ENCODE measurements around the gene TCEAL8. TPM values are rescaled to one million over a fixed set of nuclear protein-coding genes. Genes with fewer than 3 reads are reported as not detected.

TCEAL8 gene
- total and polyA plus RNA-seq, 2 of the 8 experiments (the other 6 are each of a cell fraction or from before 2014, with no cell fraction given), result 47.2 to 82.2 TPM

DNA sequence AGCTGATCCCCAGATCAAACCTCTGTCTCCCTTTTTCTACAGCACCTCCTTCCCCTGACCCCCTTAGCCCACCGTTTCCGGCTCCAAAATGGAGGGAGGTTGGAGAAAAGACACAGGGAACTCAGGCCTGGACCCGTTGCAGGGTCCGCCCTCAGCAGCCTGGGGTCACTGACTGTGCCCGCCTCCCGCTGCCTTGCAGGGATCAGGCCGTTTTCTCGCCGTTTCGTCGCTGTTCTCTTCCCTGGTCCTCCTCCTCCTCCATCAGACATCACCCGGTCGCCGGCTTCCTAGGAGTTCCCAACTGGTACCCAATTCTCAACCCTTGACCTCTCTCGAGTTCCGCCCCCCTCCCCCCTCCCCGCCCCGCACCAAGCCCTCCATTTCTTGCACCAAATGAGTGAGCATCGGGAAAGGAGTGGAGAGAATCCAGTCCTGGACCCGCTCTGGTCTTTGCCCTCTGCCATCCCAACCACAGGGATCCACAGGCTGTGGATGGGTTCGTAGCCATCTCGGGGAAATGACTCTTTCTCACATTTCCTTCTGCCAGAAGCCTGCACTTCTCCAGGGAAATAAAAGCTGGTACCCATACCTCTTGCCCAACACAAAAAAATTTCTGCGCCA, 21.1 kb upstream of the TCEAL8 start:
- Histone ChIP-seq H2BK5ac (ENCODE audit: low read depth, low read length) (no peak overlapping the region), H3K36me3 (ENCODE audit: control insufficient read depth in 2 of 4, insufficient read depth in 4 of 4, low read length in 3 of 4) (no peaks in the 10 kb centered on the region), H2BK20ac (ENCODE audit: low read length) (no peak overlapping the region), H4K91ac (replicated peaks; ENCODE audit: insufficient read length, low read length) (no peak overlapping the region), H4K20me1 (replicated peaks in 1 of 2; ENCODE audit: control insufficient read depth in 1 of 2, insufficient read depth in 2 of 2, low read length in 2 of 2) (no peaks in the 10 kb centered on the region), H3K4me3 (ENCODE audit: extremely low read depth in 1 of 4, insufficient read depth in 2 of 4, low read depth in 3 of 4, low read length in 4 of 4) (peak overlapping the region in 2 of 4 experiments; percentile 22 to 32; a peak in 3 of 8 replicates), H2BK12ac (ENCODE audit: low read depth, low read length) (no peak overlapping the region), H3K23me2 (ENCODE audit: low read depth, low read length) (peaks cover 3% of the 10 kb centered on the region; the same call in 1 of the 2 replicates), H4K8ac (ENCODE audit: extremely low read depth, insufficient read depth, low read length) (no peak overlapping the region), H3K79me2 (ENCODE audit: control insufficient read depth in 1 of 2, insufficient read depth in 2 of 2, low read length in 2 of 2) (no peaks in the 10 kb centered on the region), H3K27ac (ENCODE audit: low read depth, low read length) (no peak overlapping the region), H3K4me2 (ENCODE audit: insufficient read depth in 1 of 2, low read depth in 2 of 2, low read length in 2 of 2) (peak overlapping the region; percentile 28 to 66), H3K79me1 (ENCODE audit: low read depth, low read length) (no peaks in the 10 kb centered on the region), H3K23ac (ENCODE audit: insufficient read length) (no peak overlapping the region), H3K4ac (replicated peaks; ENCODE audit: insufficient read length, low read depth, low read length) (no peak overlapping the region), H2AK5ac (ENCODE audit: low read depth, low read length) (no peak overlapping the region), H3K4me1 (replicated peaks in 1 of 4; ENCODE audit: control insufficient read depth in 3 of 4, insufficient read depth in 4 of 4, low read length in 3 of 4) (no peaks in the 10 kb centered on the region), H3K27me3 (replicated peaks in 1 of 4; ENCODE audit: control insufficient read depth in 3 of 4, extremely low read depth in 1 of 4, insufficient read depth in 3 of 4, low read length in 3 of 4) (no peaks in the 10 kb centered on the region; a peak in 1 of 7 replicates), H2AFZ (ENCODE audit: low read length) (no peak overlapping the region), H3K14ac (ENCODE audit: insufficient read length) (no peak overlapping the region), H2BK120ac (replicated peaks; ENCODE audit: low read depth, low read length) (no peak overlapping the region), H2BK15ac (ENCODE audit: low read length) (no peak overlapping the region), H4K5ac (ENCODE audit: insufficient read length, low read depth, low read length) (no peak overlapping the region), H3K9me3 (ENCODE audit: insufficient read depth in 2 of 2, low read depth in 1 of 2, low read length in 1 of 2) (no peaks in the 10 kb centered on the region), H3K18ac (ENCODE audit: extremely low read depth, low read length) (no peak overlapping the region), H3K56ac (replicated peaks; ENCODE audit: insufficient read length, low read depth, low read length) (no peak overlapping the region), H3K9ac (replicated peaks in 1 of 4; ENCODE audit: extremely low read depth in 1 of 4, low read depth in 3 of 4, low read length in 3 of 4) (no peak overlapping the region)
- ChIA-PET CTCF (ENCODE audit: partially characterized antibody) (interaction anchor here (1.9 kb wide), 1 partner anchor 7 kb away, joined by 6 read pairs; no protein-coding TSS in a partner anchor), POLR2A (ENCODE audit: partially characterized antibody) (interaction anchor here (1.7 kb wide), 1 partner anchor 22 kb away, joined by 3 read pairs; no protein-coding TSS in a partner anchor)
- FAIRE-seq (no peak), DNase-seq (ENCODE audit: low read depth in 1 of 2, low spot score in 2 of 2) (no peak)
- WGBS, 2 experiments (ENCODE audit: extremely low coverage in 1 of 2, insufficient coverage in 1 of 2, insufficient read length in 1 of 2, insufficient replicate concordance in 2 of 2, low coverage in 1 of 2, low lambda C conversion rate in 2 of 2, missing lambda C conversion rate in 1 of 2), result 73% methylated on average over 4 of the region's 23 CpGs; no CpG with 5 or more reads in 1 of the 2 experiments
- TF ChIP-seq SP4 (IDR thresholded peaks at IDR 0.05; ENCODE audit: low read length), result no peak
- no peak for TF ChIP-seq RBBP5 (IDR thresholded peaks at IDR 0.05; ENCODE audit: borderline replicate concordance, low read depth, low read length)
- TF ChIP-seq SUZ12 (IDR thresholded peaks at IDR 0.05; ENCODE audit: low read length), result no peak
- TF ChIP-seq POU5F1 (IDR thresholded peaks at IDR 0.05; ENCODE audit: low read depth, low read length), result no peak
- no peak for TF ChIP-seq GTF2F1 (IDR thresholded peaks at IDR 0.05; ENCODE audit: borderline replicate concordance, low read depth, low read length)
- TF ChIP-seq ZNF274 (IDR thresholded peaks at IDR 0.05; ENCODE audit: borderline replicate concordance, extremely low read depth, low read length), result no peak
- TF ChIP-seq RNF2 (IDR thresholded peaks at IDR 0.05; ENCODE audit: borderline replicate concordance, low read depth, low read length, missing control alignments, poor library complexity, severe bottlenecking), result no peak
- TF ChIP-seq NANOG (IDR thresholded peaks at IDR 0.05; ENCODE audit: insufficient read depth, low read depth, low read length, poor library complexity, severe bottlenecking), result no peak
- no peak for TF ChIP-seq SIN3A (conservative IDR thresholded peaks at IDR 0.05 in 1 of 2, IDR thresholded peaks at IDR 0.05 in 1 of 2; ENCODE audit: low read depth in 1 of 2, low read length in 2 of 2)
- no peak for TF ChIP-seq CBX8 (IDR thresholded peaks at IDR 0.05; ENCODE audit: borderline replicate concordance, low read depth, low read length)
- no peak for TF ChIP-seq CHD1 (IDR thresholded peaks at IDR 0.05; ENCODE audit: low read depth, low read length)
- TF ChIP-seq TEAD4 (IDR thresholded peaks at IDR 0.05; ENCODE audit: low read depth, low read length), result no peak
- no peak for TF ChIP-seq TCF12 (IDR thresholded peaks at IDR 0.05; ENCODE audit: low read depth, low read length)

Data from H1 (cell line).